Measurements from ENCODE around the gene HAAO.
A peak's percentile ranks its signal among the peaks of the same experiment; 100 is the strongest.
"Not testable (repeated sequence)": the region's sequence is repeated elsewhere in the genome, so short reads cannot be mapped to it uniquely, and the experiment has no call there.

The HAAO gene

DNA sequence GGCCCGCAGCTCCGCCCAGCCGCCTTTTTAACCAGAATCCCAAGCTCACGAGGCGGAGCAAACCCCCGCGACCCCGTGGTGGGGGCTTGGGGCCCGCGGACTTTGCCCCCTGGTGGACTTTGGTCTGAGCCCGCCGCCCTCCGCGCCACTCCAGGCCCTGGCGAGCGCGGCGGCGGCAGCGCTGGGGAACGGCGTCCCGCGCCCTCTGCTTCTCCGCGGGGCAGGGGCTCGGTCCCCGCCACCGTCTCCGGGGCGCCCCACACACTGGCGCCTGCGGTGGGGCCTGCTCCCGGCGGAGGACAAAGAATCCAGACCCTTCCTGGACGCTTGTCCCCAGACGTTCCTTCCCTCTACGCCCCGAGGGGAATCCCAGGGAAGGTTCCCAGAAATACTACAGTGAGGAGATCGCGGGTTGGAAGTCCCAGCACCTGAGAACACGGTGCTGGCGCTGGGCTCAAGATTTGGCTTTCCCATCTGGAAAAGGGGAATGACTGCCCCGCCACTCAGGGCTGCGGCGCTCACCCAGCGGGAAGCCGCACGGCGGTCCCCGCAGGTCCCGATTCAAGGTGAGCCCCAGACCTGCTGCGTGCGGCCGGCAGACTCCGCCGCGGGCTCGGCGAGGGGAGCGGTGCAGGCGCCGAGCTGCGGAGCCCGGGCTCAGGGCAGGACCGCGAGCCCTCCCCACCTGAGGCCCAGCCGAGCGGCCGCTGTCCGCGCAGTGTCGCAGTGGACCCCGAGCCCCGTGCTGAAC lies at the start of gene HAAO:
HAAO (minus strand) TSS at position 1 of the 751 bp plus-strand sequence. CDS start 47 bp downstream, outside the sequence.
- no peak for DNase-seq

DNA sequence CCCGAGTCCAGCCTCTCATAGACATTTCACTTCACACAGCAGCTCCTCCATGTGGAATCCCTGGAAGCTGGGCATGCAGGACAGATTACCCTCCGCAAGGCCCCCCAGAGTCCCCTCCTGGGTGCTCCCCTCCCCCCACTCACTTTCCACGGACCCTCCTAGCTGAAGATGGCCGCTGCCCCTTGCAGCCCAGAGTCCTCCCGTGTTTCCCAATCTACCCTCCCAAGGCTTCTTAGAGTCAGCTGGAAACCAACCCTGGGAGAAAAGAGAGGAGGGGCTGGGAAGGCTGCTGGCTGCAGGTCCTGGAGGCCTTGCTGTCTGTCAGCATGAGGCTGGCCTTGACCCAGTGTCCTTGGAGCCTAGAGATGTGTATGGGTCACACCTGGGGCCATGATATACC lies 49.0 kb upstream of the HAAO start:
- DNase-seq, result no peak

DNA sequence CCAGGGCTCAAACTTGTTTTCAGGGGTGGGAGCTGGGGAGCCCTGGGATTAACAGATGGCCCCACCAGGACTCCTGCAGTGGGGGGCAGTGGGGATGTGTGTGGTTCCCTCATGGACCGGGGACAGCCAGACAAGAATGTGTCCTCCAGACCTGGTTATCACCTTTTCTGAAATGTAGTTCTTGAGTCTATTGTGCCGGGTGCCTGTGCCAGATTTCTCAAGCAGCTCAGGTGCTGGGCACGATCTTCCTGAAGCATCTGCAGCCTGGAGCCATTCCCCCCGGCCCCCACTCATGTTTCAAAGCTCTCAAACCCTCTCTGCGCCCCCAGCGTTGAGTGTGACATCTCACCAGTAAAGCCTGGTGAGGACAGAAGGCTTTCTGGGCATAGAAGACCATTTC lies 48.4 kb upstream of the HAAO start:
- DNase-seq, result no peak

DNA sequence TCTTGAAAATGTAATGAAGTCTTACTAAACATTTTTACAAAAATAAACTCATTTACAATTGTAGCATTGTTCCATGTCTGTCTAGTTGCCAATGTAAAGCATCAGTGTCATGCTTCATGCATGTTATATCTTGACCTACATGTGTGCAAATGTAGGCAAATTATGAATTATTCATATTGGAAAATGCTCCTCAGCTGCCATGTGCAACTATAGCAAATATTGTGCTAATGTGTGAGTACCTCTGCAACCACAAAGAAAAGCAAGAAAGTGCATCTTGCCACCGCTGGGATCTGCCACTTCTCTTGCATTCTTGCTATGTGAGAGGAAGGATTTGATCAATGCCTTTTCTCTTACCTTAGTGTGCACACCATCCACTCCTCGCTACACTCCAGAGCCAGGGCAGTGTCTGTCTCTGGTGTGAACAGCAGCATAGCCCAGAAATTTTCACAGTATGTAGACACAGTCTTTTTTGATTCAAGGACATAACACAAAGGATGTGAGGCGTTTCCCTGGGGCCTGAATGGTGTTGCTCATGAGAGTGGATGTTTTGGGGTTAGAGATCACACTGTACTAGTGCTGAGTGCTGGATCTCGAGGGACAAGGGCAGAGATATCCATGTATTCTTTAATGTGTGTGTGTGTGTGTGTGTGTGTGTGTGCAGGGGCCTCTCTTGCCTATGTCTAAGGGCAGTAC lies 47.6 kb upstream of the HAAO start:
- DNase-seq, result no peak

DNA sequence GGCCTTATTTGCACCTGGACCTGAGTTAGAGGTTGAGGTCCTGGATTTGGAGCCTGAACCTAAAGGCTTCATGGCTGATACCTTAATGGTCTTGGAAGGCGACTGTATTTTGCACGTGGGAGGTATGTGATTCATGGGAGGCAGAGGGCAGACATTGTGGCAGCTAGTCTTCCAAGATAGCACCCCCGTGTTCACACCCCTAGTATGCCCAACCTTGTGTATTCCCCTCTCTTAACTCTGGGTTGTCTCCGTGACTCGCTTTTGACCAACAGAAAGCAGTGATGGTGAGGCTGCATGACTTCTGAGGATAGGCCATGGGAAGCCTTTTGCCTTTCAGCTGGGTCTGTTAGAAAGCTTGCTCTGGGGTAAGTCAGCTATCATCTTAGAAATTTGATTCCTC lies 45.8 kb upstream of the HAAO start:
- no peak for DNase-seq

DNA sequence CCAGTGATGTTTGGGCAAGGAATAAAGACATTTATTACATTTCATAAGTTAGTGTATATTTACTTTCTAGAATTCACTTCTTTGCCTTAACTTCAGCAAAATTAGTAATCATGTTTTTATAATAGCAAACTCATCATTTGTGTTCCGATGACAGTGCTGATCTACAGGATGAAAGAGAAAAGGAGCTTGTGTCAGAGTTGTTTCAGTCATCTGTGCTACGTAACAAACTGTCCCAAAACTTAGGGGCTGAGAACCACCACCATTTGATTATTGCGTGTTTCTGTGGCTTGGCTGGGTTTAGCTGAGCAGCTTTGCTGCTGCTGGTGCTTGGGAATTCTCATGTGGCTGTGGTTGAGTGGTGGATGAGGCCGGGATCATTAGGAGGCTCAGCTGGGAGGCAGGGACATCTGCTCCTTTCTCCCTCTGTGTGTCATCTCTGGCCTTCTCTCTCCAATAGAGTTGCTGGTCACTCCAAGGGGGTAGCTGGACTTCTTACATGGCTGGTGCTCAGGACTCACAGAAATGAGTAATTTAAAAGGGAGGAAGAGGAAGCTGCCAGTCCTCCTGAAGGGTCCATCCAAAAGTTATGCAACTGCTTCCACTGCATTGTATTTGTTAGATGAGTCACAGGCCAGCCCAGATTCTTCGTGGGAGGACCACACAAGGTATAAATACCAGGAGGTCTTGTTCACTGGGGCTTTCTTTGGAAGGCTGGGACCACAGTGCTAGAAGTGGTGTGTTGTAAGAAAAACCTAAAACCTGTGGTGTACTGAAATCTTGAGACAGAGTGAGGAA lies 43.4 kb upstream of the HAAO start:
- no peak for DNase-seq

DNA sequence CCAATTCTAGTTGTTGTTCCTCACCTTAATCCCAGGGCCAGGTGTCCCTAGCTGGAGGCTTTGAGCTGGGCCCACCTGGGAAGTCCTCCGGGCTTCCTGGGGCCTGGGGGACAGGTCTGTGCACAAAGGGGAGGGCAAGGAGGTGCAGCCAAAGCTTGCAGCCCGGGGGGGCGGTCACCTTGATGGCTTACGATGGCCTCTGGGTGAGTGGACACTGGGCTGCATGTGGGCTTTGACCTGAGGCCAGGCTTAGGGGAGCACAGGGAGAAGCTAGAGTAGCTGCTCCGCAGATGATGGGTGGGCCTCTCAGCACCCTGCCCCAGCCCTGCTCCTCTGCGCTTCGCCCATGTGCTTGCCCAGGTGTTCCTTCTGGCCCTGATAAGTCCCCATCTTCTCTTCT lies 41.8 kb upstream of the HAAO start:
- DNase-seq, result no peak

DNA sequence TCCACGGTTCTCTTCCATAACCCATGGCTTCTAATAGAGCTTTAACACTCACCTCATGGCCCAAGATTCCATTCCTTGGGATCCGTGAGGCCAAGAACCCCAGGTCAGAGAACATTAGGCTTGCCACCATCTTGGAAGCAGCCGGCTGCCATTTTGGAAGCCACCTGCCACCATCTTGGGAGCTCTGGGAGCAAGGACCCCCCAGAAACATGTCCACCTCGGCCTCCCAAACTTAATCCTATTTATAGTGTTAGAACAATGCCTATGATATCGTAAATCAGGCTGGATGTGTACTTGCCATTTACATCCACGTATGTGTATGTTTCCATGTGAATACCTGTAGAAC lies 39.9 kb upstream of the HAAO start:
- DNase-seq, result no peak

DNA sequence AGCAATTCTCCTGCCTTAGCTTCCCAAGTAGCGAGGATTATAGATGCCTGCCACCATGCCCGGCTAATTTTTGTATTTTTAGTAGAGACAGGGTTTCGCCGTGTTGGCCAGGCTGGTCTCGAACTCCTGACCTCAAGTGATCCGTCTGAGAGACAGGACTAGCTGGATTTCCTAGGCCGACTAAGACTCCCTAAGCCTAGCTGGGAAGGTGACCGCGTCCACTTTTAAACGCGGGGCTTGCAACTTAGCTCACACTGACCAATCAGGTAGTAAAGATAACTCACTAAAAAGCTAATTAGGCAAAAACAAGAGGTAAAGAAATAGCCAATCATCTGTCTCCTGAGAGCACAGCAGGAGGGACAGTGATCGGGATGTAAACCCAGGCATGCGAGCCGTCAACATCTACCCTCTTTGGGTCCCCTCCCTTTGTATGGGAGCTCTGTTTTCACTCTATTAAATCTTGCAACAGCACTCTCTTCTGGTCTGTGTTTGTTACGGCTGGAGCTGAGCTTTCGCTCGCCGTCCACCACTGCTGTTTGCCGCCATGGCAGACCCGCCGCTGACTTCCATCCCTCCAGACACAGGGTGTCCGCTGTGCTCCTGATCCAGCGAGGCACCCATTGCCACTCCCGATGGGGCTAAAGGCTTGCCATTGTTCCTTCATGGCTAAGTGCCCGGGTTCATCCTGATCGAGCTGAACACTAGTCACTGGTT lies 39.3 kb upstream of the HAAO start:
- DNase-seq, result not testable (repeated sequence)

DNA sequence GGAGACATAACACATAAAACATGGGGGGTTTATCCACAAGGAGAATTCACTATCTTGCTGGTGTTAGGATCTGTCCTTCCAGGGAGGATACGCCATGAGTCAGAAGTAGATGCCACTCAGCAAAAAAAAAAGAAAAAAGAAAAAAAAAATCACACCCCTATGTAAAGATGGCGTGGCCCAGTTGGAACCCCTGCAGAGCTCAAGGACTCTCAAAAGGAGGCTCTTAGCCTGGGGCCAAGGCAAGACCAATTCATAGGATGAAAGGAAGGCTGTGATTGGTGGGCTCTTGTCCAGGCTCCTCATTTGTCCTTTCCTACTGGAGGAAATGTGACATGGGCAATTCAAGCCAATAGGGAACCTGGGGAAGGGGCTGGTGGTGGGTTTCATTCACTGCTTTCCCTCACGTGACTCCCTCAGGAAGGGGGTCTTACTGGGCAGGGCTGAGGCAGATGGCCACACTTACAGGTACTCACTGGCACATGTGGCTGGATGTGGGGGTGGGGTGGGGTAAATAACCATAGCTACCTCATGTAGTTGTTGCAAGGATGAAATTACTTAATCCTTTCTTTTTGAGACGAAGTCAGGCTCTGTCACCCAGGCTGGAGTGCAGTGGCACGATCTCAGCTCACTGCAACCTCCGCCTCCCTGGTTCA lies 38.7 kb upstream of the HAAO start:
- DNase-seq, result no peak

DNA sequence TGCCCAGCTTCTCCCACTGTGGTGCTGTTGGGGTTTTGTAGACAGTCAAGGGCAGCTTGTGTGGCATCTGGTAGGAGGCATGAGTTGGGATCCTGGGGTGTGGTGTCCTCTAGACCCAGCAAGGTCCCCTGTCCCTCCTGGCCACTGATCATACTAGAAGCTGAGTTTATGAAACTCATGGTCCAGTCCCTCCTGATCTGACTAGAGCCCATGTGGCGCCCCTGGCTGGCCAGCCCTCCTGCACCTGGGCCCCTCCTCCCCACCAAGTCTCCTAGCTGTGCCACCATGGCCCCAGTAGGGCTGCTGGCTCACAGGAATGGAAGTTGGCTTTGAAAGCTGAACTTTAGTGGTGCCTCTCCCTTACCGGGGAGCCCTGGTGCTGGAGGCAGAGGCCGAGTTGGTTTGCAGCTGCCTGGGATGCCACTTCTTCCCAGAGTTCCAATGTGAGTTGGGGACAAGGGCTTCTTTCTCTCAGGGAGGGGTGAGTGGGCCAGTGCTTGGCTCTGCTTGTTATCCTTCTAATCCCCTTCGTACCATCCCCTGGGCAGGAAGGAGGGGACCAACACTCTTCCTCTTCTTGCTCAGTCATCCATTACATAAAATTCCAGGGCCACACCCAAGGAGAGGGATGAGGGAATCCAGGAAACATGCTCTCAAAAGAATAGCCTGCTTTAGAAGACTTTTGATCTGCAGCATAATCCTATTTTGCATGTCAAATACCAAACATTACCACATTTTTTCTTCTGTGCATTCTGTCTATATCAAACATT lies 37.5 kb upstream of the HAAO start:
- DNase-seq, result no peak

DNA sequence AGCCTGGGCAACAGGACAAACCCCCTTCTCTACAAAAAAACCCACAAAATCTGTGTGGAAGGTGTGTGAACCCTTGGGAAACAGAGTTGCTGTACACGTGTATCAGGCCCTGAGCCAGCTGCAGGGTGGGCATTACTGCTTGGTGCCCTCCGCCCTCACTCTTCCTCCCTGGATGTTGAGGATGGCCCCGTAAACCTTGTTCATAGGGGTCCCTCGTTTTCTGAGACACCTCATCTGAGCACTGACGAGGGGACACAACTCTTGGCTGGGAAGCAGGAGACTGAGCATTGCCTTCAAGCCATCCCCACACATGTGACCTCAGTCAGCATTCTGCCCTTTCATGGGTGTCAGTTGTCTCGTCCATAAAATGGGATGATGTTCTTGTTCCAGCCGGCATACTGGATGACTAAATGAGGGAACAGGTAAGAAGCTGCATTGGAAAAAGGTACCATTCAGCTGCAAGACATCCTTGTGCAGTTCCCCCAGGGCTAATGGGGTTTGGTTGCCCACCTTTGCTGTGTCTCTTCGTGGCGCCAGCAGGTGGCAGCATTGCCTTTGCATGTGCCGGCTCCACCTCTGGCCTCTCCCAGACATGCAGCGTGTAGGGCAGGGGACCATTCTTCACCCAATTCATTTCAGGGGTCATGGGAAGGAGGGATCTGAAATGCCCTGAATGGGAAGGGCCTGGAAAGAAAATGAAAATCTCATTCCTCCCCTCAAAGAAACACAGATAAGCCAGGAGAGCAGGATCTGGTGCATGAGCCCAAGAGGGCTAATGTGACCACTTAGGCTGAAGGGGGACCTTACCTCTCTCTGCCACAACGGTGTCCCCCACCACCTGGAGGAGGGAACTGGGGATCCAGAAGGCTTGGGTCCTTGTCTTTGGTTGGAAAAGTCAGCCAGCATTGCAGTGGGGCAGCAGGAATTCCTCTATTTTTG lies 36.4 kb upstream of the HAAO start:
- peak; percentile 5 to 60 (median 39) for DNase-seq

DNA sequence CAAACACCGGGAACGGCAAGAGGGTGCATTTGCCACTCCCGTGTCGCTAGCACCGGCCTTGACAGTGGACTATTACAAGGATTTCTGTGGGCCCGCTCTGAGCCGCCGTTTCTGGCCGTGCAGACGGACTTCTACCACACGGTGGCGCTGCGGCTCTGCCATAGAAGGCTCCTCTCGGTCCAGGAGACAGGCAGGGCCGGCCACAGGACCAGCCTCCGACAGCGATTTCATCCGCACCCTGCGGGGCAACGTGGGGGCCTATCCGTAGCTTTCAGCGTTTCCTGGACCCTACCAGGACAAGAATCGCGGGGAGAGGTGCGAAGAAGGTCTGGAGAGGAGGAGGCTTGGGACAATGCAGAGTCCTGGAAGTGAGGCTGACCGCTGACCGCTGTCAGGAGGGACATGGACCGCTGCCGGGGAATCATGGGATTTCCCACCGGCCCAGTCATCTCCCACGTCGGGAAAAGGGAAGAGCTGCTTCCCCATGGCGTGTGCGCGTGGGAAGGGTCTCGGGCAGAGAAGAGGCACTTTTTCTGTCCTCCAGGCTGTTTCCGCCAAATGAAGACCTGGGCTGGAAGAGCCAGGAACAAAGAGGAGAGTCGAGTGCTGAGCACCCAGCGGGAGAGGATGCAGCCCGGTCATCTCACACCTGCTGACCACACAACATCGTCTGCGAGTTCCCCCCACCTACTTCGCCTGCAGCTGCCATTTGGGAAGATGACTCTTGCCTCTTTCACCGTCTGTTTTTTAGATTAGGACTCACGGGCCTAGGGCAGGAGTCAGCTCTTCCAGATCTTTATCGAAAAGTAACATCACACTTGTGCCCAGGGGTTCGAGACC lies 35.5 kb upstream of the HAAO start:
- DNase-seq, result peak; percentile 60 to 78 (median 74)

DNA sequence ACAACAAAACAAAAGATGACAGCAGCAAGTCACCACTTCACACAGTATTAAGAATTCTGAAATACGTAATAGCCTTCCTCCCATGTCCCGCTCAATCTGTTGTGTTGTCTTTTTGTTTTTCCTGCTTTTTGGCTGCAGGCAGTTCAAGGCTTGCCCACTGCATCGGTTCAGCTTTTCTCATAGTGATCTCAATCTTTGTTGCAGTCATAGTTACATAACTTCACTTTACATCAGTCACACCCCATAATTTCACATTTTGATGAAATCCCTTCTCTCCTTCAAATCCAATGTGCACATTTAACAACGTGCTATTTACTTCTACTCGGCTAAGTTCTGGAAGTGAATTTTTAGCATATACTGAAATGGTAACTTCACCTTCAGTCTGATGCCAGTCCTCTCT lies 33.8 kb upstream of the HAAO start:
- DNase-seq, result no peak

DNA sequence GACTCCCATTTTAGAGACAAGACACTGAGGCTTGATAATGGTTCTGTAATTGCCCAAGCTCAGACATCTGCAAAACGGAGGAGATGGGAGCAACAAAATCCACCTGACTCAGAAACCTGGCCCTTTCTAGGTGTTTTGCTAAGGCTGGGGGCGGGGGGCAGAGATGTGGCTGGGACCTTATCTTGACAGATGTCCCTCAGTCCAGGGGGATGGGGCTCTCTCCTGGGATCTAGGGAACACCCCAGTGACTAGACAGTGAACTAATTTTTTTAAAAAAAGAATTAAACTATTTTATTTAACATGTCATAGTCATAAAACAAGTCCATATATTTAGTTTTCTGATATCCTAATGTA lies 32.0 kb upstream of the HAAO start:
- no peak for DNase-seq

DNA sequence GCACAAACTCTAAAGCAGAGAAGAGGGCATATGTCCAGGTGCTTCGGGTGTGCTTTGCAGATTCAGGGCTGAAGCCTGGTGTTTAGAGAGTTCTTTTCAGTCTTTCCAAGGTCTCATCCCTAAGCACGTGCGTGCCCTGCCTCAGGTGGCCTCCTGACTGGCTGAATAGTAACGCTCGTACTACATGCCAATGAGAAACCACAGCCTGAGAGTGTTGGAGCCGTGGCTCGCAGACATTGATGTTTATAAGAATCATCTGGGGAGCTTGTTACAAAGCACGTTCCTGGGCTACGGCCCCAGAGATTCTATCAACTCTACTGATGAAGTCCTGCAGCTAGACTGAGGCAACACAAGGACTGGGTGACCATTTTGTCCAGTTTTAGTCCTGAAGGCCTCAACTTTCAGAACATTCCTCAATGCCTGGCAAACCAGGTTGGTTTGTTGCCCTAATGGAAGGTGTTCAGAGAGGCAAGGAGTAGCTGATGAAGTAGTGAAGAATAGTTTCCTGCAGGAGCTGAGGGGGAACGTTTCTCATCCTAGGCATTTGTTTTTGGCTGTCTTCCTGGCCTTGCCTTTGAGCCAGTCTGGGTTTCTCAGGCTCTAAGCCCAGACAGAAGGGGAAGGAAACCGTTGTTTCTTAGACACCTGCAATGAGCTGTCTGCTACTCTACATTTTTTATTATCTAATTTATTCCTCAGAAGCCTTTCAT lies 31.5 kb upstream of the HAAO start:
- DNase-seq, result no peak

DNA sequence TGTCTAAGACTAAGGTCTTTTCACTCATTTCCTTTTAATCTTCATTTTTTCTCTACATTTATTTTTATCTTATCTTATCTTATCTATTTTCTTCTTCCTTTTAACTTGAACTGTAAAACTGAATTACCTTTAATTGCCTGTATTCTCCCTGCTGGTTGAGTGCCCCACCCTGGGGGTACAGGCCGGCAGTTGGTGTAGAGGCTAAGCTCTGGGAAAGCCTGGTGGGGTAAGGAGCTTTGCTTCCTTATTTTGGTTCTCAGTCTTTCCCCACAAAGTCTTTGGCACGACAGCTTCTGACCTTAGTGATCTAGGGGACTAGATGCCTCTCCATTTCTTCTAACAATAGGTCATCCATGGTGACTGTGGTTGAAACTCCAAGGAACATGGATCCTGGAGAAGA lies 26.8 kb upstream of the HAAO start:
- no peak for DNase-seq

DNA sequence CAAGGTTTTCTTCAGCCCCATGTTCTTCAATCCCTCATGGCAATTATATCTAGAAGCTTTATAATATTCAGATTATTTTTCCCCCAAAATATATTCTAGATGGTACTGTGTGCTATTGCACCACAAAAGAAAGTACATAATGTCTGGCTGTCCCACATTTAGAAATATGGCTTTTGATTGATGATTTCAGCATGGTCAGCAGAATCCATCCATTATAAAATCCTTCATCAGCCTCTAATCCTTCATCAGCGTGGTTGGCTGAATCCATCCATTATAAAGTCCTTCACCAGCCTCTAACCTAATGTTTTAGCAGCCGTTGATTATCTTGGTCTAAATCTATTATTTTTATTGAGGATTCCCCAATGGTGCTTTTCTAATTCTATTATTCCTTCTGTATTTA lies 23.3 kb upstream of the HAAO start:
- DNase-seq, result no peak

DNA sequence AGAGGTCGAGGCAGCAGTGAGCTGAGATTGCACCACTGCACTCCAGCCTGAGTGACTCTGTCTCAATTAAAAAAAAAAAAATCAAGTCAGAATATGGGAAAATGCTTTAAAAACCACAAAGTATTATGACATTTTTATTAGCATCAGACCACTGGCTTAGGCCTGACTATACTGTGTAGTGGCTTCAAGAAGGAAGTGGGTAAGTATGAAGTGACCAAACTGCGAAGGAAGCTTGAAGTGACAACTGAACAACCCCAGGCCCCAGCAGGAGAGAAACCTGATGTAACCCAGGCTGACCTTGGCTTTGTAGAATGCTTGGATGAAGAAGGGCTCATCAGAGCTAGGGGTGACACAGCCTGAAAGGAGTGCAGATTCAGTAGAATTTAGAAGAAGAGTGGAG lies 21.4 kb upstream of the HAAO start:
- DNase-seq, result no peak
